Activated CD8-positive, alpha-beta memory T cell treated with anti-CD3 and anti-CD28 coated beads, Interleukin-2, amount 10 ng/mL, durations not matched to agents 7 days and 5 days (primary cell): ENCODE results near the gene GFOD2. TPM values are rescaled to one million over a fixed set of nuclear protein-coding genes. Genes with fewer than 3 reads are reported as not detected.
"Not testable (repeated sequence)": the region's sequence is repeated elsewhere in the genome, so short reads cannot be mapped to it uniquely, and the experiment has no call there.

Experiments
- ATAC-seq: fragments of 150-1000 bp; cut with Tn5 transposase; one replicate; pipeline ENCODE4 v1.10.0; 2021; ENCODE audit warnings: moderate library complexity
- CTCF ChIA-PET: fragments of 350-600 bp; sonication (Branson Sonifier 250); formaldehyde crosslinking; loops from one replicate; lab custom pipeline; 2021; ENCODE audit warnings: antibody characterized with exemption; lab: Charles Lee
- DNase-seq: peaks from one replicate; pipeline ENCODE4 v3.0.0-alpha.2; 2020
- H3K27ac Mint-ChIP-seq: one replicate; pipeline ENCODE4 v1.8.0; 2021; ENCODE audit warnings: mild to moderate bottlenecking, mixed read lengths
- H3K27me3 Mint-ChIP-seq: one replicate; pipeline ENCODE4 v1.8.0; 2021; ENCODE audit warnings: mixed read lengths
- H3K36me3 Mint-ChIP-seq: one replicate; pipeline ENCODE4 v1.8.0; 2021; ENCODE audit warnings: mild to moderate bottlenecking, mixed read lengths
- H3K4me1 Mint-ChIP-seq: one replicate; pipeline ENCODE4 v1.8.0; 2021; ENCODE audit warnings: mixed read lengths
- H3K4me3 Mint-ChIP-seq: one replicate; pipeline ENCODE4 v1.8.0; 2021; ENCODE audit warnings: mild to moderate bottlenecking, moderate library complexity, mixed read lengths
- H3K9me3 Mint-ChIP-seq: one replicate; pipeline ENCODE4 v1.8.0; 2022; ENCODE audit warnings: low read depth, mixed read lengths
- total RNA-seq, 2 experiments: library from RNA; stranded (reverse); gene quantifications; one replicate each; pipeline ENCODE4 v1.2.3, GENCODE V29; 2021

The GFOD2 gene
- total RNA-seq, 2 experiments from 2014 or later, result 15.1 to 15.8 TPM

DNA sequence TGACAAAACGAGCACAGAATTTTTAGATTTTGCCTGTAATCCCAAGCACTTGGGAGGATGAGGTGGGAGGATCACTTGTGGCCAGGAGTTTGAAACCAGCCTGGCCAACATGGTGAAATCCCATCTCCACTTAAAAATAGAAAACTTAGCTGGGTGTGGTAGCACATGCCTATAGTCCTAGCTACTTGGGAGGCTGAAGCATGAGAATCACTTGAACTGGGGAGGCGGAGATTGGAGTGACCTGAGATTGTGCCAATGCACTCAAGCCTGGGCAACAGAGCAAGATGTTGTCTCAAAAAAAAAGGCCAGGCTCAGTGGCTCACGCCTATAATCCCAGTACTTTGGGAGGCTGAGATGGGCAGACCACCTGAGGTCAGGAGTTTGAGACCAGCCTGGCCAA is 32.2 kb upstream of the GFOD2 start:
- not testable (repeated sequence) for H3K4me1 Mint-ChIP-seq, H3K36me3 Mint-ChIP-seq, H3K4me3 Mint-ChIP-seq, H3K27me3 Mint-ChIP-seq, DNase-seq, H3K9me3 Mint-ChIP-seq, ATAC-seq, H3K27ac Mint-ChIP-seq
- CTCF ChIA-PET, result interaction anchor here (1.1 kb wide), 1 partner anchor 29 kb away, joined by 3 read pairs; no protein-coding TSS in a partner anchor

- Mint-ChIP-seq H3K4me3 (no peak overlapping the region), H3K9me3 (no peaks in the 10 kb centered on the region), H3K27me3 (no peaks in the 10 kb centered on the region), H3K4me1 (no peaks in the 10 kb centered on the region), H3K36me3 (peaks cover 2% of the 10 kb centered on the region), H3K27ac (no peak overlapping the region)
- DNase-seq (no peak), ATAC-seq (no peak)
- CTCF ChIA-PET, result interaction anchor here (1.0 to 1.1 kb wide), 2 partner anchors 30 to 36 kb away, joined by 3 read pairs; no protein-coding TSS in a partner anchor
Observed at GRCh38 chr16:67750466-67750865, 31.4 kb upstream of the GFOD2 start.

DNA sequence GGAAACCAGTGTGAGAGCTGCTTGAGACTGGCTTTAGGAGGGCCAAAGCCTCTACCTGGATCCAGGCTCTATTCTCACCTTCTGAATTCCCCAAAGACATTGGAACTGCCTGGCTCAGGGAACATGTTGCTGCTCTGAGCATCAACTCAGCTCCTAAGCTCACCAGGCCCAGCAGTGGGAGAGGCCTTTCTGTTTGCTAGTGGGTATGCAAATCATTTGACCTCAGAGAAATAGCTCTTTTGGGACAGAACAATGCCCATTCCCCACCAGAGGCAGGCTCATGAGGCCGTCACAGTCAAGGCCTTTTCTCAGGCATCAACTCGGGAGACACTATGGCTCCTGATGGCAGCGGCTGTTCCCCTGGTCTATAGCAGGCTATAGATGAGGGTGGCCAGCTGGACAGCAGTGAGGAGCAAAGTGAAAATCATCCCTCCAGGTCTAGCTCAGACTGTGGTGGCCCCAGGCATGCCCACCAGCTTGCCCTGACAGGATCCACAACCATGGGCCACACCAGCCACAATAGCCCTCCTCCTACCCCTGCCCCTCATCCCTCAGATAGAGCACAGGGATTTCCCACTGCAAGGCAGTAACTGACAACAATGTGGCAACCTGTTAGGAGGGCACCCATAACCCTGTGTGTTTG is 30.4 kb upstream of the GFOD2 start:
- CTCF ChIA-PET, result interaction anchor here (1.0 kb wide), 1 partner anchor 35 kb away, joined by 3 read pairs; no protein-coding TSS in a partner anchor

DNA sequence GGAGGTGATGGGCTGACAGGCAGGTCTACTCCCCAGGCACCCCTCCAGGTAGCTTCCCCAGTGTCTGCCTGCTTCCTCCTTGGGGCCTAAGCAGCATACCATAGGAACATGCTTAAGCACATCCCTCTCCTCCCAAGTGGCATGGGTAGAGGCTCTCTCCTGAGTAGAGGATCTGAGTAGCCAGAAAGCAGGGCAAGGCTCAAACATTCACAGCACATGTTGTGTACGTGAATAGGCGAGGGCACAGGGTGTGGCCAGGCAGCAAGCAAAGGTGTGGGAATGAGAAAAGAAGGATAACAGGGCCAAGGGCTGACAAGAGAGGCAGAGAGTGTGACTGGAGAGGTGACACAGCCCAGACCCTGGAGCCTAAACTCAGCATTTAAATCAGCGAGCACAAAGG is 29.7 kb upstream of the GFOD2 start:
- DNase-seq (no peak), ATAC-seq (no peak)
- CTCF ChIA-PET, result no interaction called here
- Mint-ChIP-seq H3K27ac (peak overlapping the region; percentile 1), H3K4me1 (no peaks in the 10 kb centered on the region), H3K36me3 (peaks cover 2% of the 10 kb centered on the region), H3K9me3 (no peaks in the 10 kb centered on the region), H3K4me3 (no peak overlapping the region), H3K27me3 (no peaks in the 10 kb centered on the region)

More for the DNA sequence above, 30.4 kb upstream of the GFOD2 start:
- DNase-seq, result no peak
- H3K9me3 Mint-ChIP-seq, result no peaks in the 10 kb centered on the region
- H3K36me3 Mint-ChIP-seq, result peaks cover 2% of the 10 kb centered on the region
- no peak for ATAC-seq
- no peak overlapping the region for H3K4me3 Mint-ChIP-seq
- no peaks in the 10 kb centered on the region for H3K27me3 Mint-ChIP-seq
- no peaks in the 10 kb centered on the region for H3K4me1 Mint-ChIP-seq
- no peak overlapping the region for H3K27ac Mint-ChIP-seq

DNA sequence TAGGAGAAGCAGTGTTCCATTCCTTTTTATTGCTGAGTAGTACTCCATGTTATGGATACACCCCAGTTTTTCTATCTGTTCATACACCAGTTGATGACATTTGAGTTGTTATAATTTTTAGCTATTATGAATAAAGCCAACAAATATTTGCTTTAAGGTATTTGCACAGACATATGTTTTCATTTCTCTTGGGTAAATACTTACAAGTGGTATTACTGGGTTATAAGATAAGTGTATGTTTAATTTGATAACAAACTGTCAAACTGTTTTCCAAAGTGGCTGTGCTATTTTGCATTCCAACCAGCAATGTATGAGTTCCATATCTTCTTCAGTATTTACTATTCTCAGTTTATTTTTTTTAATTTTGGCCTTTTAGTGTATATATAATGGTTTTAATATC is 27.7 kb upstream of the GFOD2 start:
- Mint-ChIP-seq H3K27me3 (no peaks in the 10 kb centered on the region), H3K4me1 (no peaks in the 10 kb centered on the region), H3K9me3 (no peaks in the 10 kb centered on the region), H3K4me3 (no peak overlapping the region), H3K27ac (no peak overlapping the region), H3K36me3 (peaks cover 2% of the 10 kb centered on the region)
- no peak for DNase-seq
- CTCF ChIA-PET, result no interaction called here
- no peak for ATAC-seq

- CTCF ChIA-PET, result interaction anchor here (1.2 kb wide), 1 partner anchor 75 kb away, joined by 3 read pairs; no protein-coding TSS in a partner anchor
- H3K4me3 Mint-ChIP-seq, result no peak overlapping the region
- H3K36me3 Mint-ChIP-seq, result peaks cover 6% of the 10 kb centered on the region
Observed at GRCh38 chr16:67741118-67741517, 22.0 kb upstream of the GFOD2 start.

GRCh38 chr16:67740391-67740790 is 21.3 kb upstream of the GFOD2 start:
- no peak overlapping the region for H3K27ac Mint-ChIP-seq
- peaks cover 6% of the 10 kb centered on the region for H3K36me3 Mint-ChIP-seq
- no peaks in the 10 kb centered on the region for H3K9me3 Mint-ChIP-seq
- DNase-seq, result no peak
- CTCF ChIA-PET, result interaction anchor here (1.2 kb wide), 1 partner anchor 75 kb away, joined by 3 read pairs; no protein-coding TSS in a partner anchor
- no peak overlapping the region for H3K4me3 Mint-ChIP-seq
- H3K27me3 Mint-ChIP-seq, result no peaks in the 10 kb centered on the region
- H3K4me1 Mint-ChIP-seq, result no peaks in the 10 kb centered on the region
- no peak for ATAC-seq

More at GRCh38 chr16:67741118-67741517, 22.0 kb upstream of the GFOD2 start:
- Mint-ChIP-seq H3K27ac (no peak overlapping the region), H3K9me3 (no peaks in the 10 kb centered on the region), H3K4me1 (no peaks in the 10 kb centered on the region), H3K27me3 (no peaks in the 10 kb centered on the region)
- no peak for DNase-seq
- no peak for ATAC-seq

- Mint-ChIP-seq H3K4me1 (no peaks in the 10 kb centered on the region), H3K9me3 (no peaks in the 10 kb centered on the region), H3K4me3 (no peak overlapping the region), H3K27ac (no peak overlapping the region), H3K36me3 (peaks cover 7% of the 10 kb centered on the region), H3K27me3 (no peaks in the 10 kb centered on the region)
- CTCF ChIA-PET, result no interaction called here
- no peak for DNase-seq
- ATAC-seq, result no peak
Observed at GRCh38 chr16:67736858-67737257, 17.7 kb upstream of the GFOD2 start.

DNA sequence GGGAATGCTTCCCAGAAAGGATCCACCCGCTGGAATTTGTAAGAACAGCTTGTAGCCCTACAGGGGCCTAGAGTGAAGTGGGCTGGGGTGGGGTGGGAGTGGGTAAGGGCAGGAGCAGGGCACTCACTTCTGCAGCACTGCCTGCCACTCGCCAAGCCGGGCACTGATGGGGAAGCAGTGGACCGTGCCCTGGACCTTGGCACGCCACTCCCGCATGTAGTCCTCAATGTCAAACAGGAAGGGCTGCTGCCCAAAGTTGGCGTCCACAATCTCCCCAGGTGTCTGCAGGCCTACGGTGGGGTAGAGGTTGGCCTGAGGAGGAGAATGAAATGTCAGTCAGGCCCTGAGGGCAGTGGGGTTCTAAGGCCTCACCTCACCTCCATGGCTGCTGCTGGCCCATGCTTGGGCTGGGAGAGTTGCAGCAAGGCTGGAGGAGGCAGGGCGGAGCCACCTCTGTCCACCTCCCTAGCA is 15.7 kb upstream of the GFOD2 start:
- H3K27ac Mint-ChIP-seq, result no peak overlapping the region
- H3K4me3 Mint-ChIP-seq, result no peak overlapping the region
- H3K36me3 Mint-ChIP-seq, result peaks cover 3% of the 10 kb centered on the region
- no peak for DNase-seq
- CTCF ChIA-PET, result no interaction called here
- no peaks in the 10 kb centered on the region for H3K27me3 Mint-ChIP-seq
- H3K9me3 Mint-ChIP-seq, result no peaks in the 10 kb centered on the region
- no peaks in the 10 kb centered on the region for H3K4me1 Mint-ChIP-seq
- no peak for ATAC-seq

DNA sequence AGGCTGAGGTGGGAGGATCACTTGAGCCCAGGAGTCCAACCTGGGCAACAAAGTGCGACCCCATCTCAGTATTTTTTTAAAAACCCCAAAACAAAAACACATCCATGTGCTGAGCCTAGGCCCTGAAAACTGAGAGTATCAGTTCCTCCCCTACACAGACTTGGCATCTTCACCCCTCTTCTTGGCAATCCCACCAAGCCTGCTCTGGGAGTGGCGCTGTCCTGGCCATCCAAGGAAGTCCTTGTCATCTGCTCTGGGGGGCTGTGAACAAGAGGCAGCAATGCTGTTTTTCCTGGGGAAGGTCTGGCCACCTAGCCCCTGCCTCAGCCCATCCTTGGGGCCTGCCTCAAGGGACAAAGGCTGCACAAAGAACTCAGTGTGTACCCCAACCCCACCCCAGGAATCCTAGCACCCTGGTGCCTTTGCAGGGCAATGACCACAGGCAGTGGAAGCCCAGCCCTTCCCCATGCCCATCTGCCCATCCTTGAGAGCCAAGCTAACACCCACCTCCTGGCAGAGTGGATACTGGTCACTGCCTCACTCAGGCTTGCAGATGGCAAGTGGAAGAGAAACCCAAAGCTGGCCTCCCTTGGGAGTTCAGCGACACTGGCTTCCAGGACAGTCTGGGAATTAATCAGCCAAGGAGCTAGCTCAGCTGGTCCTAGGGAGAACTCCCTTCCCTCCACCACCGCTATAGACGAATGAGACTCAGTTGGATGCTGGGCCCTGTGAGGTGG is 14.8 kb upstream of the GFOD2 start:
- DNase-seq (no peak), ATAC-seq (no peak)
- peaks cover 3% of the 10 kb centered on the region for H3K36me3 Mint-ChIP-seq
- no peak overlapping the region for H3K27ac Mint-ChIP-seq
- H3K4me1 Mint-ChIP-seq, result no peaks in the 10 kb centered on the region
- no peaks in the 10 kb centered on the region for H3K9me3 Mint-ChIP-seq
- CTCF ChIA-PET, result no interaction called here
- H3K4me3 Mint-ChIP-seq, result no peak overlapping the region
- H3K27me3 Mint-ChIP-seq, result no peaks in the 10 kb centered on the region

- Mint-ChIP-seq H3K36me3 (peaks cover 3% of the 10 kb centered on the region), H3K9me3 (no peaks in the 10 kb centered on the region), H3K4me3 (no peak overlapping the region), H3K27ac (no peak overlapping the region), H3K4me1 (no peaks in the 10 kb centered on the region), H3K27me3 (no peaks in the 10 kb centered on the region)
- DNase-seq, result no peak
- CTCF ChIA-PET, result interaction anchor here (1.4 kb wide), 1 partner anchor 85 kb away, joined by 5 read pairs; no protein-coding TSS in a partner anchor
- no peak for ATAC-seq
Observed at GRCh38 chr16:67731753-67732095, 12.6 kb upstream of the GFOD2 start.

DNA sequence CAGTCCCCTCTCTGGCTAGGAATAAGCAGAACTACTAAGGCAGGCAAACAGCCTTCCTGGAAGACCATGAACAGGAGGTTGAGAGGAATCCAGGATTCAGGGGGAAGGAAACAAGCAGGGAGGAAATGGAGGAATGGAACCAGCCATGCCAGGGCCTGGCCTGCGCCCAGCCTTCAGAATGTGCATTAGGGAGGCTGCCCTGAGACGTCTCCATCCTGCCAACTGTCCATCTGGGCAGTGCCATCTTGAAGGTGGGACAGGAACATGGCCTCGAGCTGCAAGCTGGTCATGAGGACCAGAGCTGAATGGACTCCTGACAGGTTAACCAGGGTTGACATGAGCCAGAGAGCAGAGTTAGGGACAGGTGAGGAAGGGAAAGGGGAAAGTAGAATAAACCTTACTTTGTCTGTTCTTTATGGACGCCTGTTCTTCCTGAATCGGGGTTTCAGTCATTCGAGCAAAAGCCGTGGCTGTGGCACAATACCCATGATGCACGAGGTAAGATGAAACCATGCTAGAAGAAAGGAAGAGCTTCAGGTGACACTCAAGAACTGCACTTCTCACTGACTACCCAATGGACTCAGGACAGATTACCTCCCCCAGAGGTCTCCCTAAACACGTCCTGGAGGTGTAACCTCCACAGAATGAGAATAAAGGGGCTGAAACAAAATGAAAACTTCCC is 12.1 kb upstream of the GFOD2 start:
- H3K27ac Mint-ChIP-seq, result no peak overlapping the region

GRCh38 chr16:67730326-67730725 is 11.2 kb upstream of the GFOD2 start:
- ATAC-seq, result no peak
- Mint-ChIP-seq H3K27ac (no peak overlapping the region), H3K4me3 (no peak overlapping the region), H3K4me1 (no peaks in the 10 kb centered on the region), H3K9me3 (no peaks in the 10 kb centered on the region), H3K27me3 (no peaks in the 10 kb centered on the region), H3K36me3 (peaks cover 1% of the 10 kb centered on the region)
- CTCF ChIA-PET, result no interaction called here
- DNase-seq, result no peak

More for the DNA sequence above, 12.1 kb upstream of the GFOD2 start:
- Mint-ChIP-seq H3K36me3 (peaks cover 1% of the 10 kb centered on the region), H3K4me3 (no peak overlapping the region), H3K9me3 (no peaks in the 10 kb centered on the region), H3K27me3 (no peaks in the 10 kb centered on the region), H3K4me1 (no peaks in the 10 kb centered on the region)
- DNase-seq, result no peak
- CTCF ChIA-PET, result no interaction called here
- ATAC-seq, result no peak
